ENCODE results near the gene ABCF2.

The ABCF2 gene

DNA sequence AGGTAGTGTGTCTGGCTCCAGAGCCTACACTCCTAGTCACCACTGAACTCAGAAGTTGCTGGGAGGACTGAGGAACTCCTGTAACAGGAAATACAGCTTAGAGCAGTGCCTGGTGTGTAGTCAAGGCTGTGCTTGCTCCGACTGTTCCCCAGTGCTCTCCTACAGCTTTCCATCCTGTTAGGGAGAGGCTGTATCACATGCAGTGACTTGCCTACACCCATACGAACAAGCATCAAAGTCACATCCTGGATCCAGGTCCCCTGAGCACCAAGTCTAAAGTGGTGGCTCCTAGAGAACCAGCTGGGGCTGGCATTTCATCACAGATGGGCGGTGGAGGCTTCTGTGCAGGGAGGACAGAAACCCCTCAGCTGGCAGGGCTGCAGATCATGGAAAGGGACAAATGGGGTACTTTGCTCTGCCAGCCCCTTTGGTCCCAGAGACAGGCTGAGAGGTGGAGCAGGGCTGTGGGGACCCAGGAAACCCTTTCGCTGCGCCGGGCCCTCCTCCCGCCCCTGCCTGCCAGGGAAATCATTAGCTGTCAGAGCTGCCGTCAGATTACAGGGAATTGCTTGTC lies 47.6 kb downstream of the ABCF2 start:
- in situ Hi-C loops (cut with MboI; ENCODE audit: low pct_unique_long_range_greater_than_20kb, low sequenced_read_pairs), result no loop called here
- DNase-seq, result no peak

DNA sequence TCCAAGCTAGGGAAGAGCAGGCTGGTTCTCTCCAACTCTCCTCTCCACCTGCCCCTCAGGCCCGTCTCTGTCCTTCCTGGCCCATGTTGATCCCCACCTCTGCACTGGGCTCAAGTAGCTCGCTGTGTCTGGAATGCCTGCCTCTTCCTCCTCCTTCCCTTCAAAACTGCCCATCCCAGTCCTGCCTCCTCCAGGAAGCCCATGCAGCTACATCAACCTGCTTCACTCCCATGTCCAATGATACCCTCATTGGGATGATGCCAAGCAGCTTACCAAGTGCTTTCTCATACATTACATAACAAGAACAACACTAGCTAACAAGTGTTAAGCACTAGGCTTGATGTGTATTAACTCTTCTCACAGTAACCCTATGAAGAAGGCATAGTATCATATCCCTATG lies 48.2 kb downstream of the ABCF2 start:
- no peak for DNase-seq
- in situ Hi-C loops (cut with MboI; ENCODE audit: low pct_unique_long_range_greater_than_20kb, low sequenced_read_pairs), result no loop called here

DNA sequence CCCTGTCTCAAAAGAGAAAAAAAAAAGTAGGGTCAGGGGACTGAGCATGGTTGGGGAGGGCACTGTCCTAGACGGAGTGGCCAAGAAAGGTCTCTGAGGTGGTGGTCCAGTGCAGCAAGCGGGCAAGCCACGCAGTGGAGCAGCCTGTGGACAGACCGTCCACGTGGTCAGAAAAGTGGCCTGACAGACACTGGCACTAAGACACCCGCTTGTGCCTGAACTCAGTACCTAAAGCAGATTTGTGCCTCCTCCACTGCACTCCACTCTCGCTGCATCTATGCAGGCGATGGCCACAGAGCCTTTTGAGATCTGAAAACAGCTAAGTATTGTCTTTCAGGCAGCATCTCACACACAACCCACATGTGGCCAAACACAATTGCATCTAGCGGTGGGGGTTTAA lies 48.8 kb downstream of the ABCF2 start:
- in situ Hi-C loops (cut with MboI; ENCODE audit: low pct_unique_long_range_greater_than_20kb, low sequenced_read_pairs), result no loop called here
- no peak for DNase-seq

DNA sequence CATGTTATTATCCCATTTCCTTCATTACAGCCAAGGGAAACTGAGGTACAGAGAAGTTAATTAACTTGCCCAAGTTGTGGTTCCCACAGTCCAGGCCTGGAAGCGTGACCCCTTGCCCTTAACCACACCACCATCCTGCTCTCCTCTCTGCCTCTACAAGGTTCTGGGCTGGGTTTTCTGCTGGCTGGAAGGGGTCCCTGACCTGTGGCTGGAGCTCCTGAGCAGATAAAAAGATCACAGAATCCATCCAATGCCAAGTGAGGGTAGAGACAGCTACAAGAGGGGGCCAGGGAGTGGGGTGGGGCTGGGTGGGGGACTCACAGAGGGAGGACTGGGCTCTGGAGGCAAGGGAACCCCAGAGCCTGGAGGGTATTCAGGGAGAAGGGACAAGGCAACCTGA lies 49.7 kb downstream of the ABCF2 start:
- in situ Hi-C loops (cut with MboI; ENCODE audit: low pct_unique_long_range_greater_than_20kb, low sequenced_read_pairs), result no loop called here

DNA sequence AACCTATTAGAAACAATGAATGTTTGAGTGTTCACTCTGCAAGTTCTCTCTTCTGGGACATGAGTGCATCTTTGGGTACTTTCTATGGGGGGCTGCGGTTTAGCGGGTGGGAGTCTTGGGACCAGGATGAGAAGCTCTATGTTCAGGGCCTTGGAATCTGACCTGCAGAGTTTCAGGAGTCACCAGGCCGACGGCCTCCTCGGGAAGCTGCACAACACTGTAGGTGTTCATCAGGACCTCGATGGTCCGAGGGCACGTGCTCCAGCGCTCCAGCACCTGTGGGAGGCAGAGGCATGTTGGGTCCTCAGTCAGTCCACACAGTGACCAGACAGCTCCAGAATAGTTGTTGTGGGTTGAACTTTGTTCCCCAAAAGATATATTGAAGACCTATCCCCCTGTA lies 50.6 kb downstream of the ABCF2 start:
- in situ Hi-C loops (cut with MboI; ENCODE audit: low pct_unique_long_range_greater_than_20kb, low sequenced_read_pairs), result no loop called here
- no peak for DNase-seq

More for the DNA sequence above, 49.7 kb downstream of the ABCF2 start:
- no peak for DNase-seq

DNA sequence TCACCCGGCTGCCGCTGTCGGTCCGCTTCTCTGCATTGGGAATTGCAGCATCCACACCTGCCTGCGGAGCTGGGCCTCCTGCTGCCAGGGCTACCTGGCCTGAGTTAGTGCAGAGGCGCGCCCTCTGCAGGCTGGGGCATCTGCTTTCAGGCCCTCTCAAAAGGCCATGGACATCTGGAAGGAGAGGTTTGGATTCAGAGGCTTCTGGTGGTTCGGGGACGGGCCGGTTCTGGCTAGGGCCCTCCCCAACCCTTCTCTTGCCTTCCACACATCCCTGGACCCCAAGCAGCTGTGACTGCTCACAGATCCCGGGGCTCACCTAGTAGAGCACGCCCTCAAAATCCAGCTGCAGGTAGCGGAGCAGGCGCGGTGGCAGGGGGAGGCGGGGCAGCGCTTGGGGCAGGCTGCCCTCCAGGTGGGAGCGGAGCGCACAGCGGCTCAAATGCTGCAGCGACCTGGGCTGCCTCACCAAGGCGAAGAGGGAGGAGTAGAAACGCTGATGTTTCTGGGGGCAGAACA lies 51.2 kb downstream of the ABCF2 start:
- DNase-seq, result no peak
- in situ Hi-C loops (cut with MboI; ENCODE audit: low pct_unique_long_range_greater_than_20kb, low sequenced_read_pairs), result no loop called here

DNA sequence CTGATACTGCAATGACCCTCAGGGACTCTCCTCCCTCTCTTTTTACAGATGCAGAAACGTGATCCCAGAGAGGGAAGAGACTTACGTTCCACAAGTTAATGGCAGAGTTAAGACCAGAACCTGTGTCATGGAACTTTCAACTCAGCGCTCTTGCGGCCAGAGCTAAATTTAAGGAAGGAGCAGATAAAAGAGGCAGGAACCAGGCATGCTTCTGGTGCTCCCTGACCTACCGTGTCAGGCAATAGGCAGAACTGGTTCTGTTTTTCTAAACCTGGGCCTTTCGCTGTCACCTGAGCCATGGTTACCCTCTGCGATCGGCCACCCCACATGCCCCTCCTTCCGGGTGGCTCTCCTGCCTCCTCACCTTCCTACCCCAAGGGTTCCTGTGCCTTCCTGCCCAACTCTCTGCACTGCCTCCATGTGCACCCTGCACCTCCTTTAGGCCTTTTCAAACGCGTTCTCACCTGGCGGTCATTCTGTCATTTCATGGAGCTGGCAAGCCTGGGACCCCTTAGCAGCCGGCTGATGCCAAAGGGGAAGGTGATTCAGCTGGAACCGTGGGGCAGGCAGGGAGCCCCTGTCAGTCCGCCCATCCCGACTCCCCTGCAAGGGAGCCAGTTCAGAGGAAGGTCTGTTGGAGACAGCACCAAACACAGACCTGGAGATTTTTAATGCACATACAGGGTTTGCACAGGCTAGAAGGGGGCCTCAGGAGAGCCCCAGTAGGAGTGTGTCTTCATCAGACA lies 51.8 kb downstream of the ABCF2 start:
- in situ Hi-C loops (cut with MboI; ENCODE audit: low pct_unique_long_range_greater_than_20kb, low sequenced_read_pairs), result no loop called here
- DNase-seq, result no peak

DNA sequence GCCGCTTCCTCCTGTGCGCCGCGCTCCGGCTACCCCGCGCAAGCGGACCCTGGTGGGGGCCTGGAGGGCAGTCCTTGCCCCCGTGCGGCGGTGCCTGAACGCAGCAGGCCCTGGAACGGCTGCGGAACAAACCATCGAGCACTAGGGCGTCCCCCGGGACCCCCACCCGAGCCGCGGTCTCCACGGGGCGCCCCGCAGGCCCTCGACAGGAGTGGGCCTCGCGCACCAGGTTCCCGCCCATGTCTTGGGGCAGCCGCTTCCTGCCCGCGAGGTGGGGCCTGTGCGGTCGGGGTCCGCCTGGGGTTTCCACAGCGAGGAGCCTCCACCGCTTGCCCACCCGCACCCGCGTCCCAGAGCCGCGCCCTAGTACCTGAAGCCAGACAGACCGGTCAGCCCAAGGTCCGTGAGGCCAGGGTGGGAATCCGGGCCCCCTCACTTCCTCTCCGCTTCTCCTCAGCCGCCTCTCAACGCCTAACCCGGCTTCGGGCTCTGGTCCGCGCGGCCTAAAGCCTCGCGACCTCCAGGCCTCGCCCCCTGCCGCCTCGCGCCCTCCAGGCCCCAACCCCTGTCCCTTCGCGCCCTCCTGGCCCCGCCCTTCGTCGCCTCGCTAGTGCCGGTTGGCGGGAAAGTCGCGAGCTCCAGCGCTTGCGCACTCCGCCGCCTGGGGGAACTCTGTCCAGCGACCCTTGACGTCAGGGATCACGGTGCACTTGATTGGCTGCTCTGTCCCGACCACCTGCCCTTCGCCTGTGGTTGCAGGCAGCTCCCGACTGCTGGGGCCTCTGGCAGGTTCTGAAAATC lies 52.6 kb downstream of the ABCF2 start:
- no peak for DNase-seq
- in situ Hi-C loops (cut with MboI; ENCODE audit: low pct_unique_long_range_greater_than_20kb, low sequenced_read_pairs), result no loop called here

DNA sequence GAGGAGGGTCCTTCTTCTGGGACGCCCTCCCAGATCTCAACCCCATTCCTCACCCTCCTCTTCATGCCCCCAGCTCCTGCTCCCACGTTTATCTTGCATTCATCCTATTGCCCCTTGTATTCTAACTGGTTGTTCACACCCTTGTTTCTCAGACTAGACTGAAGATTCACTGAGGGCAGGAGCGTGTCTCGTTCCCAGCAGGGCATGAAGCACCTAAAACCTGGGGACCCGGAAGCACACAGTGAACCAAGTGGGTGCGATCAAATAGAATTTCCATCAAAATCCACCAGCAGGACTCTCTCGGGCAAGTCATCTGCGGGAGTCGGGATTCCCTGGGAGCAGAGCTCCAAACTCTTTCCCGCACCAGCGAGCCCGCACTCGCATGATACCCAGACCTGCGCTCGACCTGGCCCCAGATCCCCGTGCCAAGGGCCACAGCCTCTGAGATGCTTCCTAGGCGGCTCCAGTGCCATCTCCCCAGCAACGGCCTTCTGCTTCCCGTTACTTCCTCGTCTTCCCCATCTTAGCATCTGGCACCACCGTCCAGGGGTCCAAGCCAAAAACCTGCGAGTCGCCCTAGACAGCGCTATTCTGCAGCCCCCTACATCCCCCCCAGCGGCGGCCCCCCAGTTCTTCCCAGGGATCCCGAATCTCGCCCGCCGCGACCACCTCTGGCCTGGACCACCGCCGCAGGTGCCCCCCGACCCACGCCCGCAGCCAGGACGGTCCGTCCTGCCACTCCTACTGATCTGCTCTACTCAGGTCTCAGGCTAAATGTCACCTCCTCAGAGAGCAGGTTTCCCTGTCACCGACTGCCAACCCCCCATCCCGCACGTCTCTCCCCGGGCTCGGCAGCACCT lies 53.4 kb downstream of the ABCF2 start:
- in situ Hi-C loops (cut with MboI; ENCODE audit: low pct_unique_long_range_greater_than_20kb, low sequenced_read_pairs), result no loop called here

DNA sequence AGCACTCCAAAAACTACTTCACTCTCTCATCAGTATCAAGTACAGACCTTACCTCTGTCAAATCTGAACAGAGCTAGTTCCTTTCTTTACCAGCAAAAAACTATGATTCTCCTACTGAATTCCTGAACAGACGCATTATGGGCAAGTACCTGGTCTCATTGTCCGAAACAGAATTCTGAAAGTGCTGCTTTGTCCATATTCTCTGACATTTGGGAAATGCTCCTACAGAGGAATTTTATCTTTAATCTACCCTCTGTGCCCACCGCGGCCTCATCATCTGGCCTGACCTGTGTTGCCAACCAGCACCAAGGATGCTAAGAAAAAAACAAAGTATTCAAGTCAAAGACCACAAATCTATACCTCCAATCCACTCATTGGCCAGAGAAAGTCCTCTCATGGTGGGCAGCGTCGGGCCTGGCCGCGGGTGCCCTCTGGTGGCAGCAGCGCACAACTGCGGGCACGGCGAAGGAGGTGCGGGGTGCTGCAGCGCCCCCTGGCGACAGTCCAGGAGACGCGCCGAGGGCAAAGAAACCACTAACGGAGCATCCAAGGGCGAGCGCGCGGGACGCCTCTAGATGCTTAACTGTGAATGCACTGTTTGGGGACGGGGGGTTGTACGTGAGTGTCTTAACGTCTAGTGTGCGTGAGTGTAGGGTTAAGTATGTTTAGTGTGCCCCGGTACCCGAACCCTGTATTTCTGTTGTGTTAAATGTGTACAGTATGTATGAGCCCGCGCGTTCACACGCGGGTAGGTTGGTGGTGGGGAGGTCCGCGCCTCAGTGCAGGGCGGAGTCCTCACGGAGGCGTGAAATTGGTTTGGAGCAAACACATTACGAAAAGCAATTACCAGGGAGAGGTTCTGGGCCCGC lies 54.5 kb downstream of the ABCF2 start:
- peak; percentile 80 for DNase-seq
- in situ Hi-C loops (cut with MboI; ENCODE audit: low pct_unique_long_range_greater_than_20kb, low sequenced_read_pairs), result no loop called here

More for the DNA sequence above, 53.4 kb downstream of the ABCF2 start:
- no peak for DNase-seq

DNA sequence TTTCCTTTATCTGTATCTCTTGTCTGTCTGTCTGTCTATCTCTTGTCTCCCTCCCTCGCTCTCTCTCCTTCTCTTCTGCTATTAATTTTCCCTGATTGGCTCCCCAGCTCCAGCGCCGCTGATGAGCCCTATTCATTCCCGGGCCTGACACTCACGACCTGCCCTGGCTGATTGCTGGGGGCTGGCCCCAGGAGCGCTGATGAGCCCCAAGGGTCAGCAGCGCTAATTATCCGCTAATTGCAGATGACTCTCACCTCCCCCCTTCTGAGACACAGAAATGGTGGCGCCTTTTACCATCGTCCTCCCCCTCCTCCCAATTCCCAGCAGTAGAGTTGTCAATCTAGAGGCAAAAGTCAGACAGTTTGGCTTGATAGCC lies 58.2 kb downstream of the ABCF2 start:
- in situ Hi-C loops (cut with MboI; ENCODE audit: low pct_unique_long_range_greater_than_20kb, low sequenced_read_pairs), result no loop called here
- no peak for DNase-seq

DNA sequence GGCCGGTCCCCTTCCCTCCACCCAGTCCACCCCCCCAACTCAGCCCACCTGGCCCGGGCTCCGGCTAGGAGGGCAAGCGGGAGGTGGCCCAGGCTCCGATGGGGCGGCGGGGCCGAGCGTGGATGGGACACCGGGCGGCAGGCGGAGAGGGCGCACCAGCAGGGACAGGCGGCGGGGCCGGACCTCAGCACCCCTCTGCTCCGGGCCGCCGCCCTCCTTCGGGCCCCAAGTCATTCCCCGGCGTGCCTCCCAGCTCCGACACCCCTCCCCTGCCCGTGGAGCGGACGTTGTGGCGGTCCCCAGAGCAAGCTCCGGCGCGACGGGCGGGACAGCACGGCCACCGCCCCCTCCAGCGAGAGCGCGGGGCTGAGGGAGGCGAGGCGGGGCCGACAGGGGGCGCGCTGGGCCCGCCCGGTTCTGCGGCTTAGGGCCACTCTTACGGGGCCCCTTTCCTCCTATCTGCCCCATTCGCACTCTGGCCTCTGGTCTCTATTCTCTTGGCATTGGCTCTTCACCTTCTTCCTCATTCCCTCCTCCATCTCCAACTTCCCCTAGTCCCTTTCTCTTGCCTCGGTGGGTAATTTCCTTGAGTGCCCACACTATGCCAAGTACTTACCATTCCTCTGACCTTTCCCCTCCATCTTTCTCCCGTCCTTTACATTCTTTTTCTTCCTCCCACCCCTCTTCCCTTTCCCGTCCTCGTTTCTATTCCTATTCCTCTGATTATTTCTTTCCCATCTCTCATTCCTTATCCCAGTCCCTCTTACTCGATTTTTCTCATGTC lies 58.8 kb downstream of the ABCF2 start:
- in situ Hi-C loops (cut with MboI; ENCODE audit: low pct_unique_long_range_greater_than_20kb, low sequenced_read_pairs), result no loop called here
- DNase-seq, result peak; percentile 81

DNA sequence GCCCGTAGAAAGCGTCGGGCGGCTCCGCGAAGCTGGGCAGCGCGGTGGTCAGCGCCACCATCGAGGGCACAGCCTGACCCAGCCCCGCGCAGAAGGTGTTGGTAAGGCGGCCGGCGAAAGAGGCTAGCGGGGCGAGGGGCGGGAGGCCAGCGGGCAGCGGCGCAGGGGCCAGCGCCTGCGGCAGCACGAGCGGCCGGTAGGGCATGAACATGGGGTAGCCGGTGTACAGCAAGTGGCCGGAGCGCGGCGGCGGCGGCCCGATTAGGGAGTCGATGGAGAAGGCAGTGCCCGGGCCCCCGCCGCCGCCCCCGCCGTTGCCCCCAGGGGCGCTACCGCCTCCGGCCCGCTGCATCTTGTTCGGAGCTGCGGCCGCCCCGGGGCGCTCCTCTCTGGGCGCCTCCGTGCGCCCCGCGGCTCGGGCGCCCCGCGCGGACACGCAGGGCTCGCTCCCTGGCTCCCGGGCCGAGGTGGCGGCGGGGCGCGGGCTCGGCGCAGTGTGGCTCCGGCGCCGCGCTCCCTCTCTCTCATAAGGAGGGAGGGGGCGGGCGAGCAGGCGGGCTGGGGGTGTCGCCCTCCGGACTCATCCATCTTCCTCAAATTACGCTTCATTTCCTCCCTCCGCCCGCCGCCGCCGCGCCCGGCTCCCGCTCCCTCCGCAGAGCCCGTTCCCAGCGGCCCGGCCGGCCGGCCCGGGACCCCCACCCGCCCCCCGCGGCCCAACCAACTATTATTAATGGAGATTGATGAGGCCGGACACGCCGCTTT lies 59.6 kb downstream of the ABCF2 start, which contains the start of gene GBX1:
Gene GBX1, minus strand, starts transcription at position 498 of the 765 bp plus-strand sequence. Its CDS starts 146 bp downstream, at position 352.
- DNase-seq, result no peak
- in situ Hi-C loops (cut with MboI; ENCODE audit: low pct_unique_long_range_greater_than_20kb, low sequenced_read_pairs), result no loop called here

DNA sequence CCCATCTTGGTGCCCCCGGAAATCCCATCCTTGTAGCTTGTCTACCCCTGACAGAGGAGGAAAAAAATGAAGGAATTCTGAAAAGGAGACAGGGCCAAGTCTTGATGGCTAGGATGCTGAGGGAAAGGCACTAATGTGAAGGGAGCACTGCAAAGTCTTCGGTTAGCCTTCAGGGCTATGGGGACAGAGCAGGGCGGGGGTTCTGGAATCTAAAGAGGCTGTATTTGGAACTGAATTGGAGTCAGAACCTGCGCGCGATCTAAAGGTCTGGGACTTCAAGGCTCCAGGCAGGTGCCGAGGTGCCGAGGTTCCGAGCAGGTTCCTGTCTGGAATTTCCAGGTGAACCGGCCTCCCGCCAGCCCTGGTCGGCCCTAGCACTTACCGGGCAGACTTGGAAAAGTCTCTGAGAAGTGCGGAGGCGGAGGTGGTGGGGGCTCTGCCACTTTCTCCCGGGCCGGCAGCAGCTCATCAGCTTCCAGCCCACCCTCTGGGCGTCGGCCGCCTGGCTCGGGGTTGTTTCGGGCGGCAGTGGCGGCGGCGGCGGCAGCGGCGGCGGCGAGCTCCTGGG lies 60.3 kb downstream of the ABCF2 start:
- in situ Hi-C loops (cut with MboI; ENCODE audit: low pct_unique_long_range_greater_than_20kb, low sequenced_read_pairs), result no loop called here

More for the DNA sequence above, 60.3 kb downstream of the ABCF2 start:
- DNase-seq, result no peak

Measured in KBM-7 (cell line).